ENCODE data around the gene COBL.
A peak's percentile ranks its signal among the peaks of the same experiment; 100 is the strongest.

Gene COBL

DNA sequence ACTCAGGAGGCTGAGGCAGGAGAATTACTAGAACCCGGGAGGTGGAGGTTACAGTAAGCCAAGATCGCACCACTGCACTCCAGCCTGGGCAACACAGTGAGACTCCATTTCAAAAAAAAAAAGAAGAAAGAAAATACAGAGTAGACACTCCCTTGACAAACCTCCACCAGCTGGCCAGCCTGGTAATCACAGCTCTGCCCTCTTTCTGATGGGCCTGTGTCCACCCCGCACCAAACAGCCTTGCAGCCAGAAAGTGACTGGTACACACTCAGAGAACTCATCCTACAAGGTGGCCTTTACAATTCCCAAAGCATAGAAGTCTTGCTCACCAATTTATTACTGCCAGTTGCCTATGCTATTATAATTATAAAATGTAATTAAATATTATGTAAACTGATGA, 66.6 kb downstream of the COBL start:
- no peak overlapping the region for H3K4me3 ChIP-seq (ENCODE audit: low read length)
- DNase-seq (ENCODE audit: low read depth) = no peak
- TF ChIP-seq, protein P1, sequence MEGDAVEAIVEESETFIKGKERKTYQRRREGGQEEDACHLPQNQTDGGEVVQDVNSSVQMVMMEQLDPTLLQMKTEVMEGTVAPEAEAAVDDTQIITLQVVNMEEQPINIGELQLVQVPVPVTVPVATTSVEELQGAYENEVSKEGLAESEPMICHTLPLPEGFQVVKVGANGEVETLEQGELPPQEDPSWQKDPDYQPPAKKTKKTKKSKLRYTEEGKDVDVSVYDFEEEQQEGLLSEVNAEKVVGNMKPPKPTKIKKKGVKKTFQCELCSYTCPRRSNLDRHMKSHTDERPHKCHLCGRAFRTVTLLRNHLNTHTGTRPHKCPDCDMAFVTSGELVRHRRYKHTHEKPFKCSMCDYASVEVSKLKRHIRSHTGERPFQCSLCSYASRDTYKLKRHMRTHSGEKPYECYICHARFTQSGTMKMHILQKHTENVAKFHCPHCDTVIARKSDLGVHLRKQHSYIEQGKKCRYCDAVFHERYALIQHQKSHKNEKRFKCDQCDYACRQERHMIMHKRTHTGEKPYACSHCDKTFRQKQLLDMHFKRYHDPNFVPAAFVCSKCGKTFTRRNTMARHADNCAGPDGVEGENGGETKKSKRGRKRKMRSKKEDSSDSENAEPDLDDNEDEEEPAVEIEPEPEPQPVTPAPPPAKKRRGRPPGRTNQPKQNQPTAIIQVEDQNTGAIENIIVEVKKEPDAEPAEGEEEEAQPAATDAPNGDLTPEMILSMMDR (IDR thresholded peaks at IDR 0.05; ENCODE audit: insufficient read depth, low read depth, low read length, missing control alignments) = no peak

DNA sequence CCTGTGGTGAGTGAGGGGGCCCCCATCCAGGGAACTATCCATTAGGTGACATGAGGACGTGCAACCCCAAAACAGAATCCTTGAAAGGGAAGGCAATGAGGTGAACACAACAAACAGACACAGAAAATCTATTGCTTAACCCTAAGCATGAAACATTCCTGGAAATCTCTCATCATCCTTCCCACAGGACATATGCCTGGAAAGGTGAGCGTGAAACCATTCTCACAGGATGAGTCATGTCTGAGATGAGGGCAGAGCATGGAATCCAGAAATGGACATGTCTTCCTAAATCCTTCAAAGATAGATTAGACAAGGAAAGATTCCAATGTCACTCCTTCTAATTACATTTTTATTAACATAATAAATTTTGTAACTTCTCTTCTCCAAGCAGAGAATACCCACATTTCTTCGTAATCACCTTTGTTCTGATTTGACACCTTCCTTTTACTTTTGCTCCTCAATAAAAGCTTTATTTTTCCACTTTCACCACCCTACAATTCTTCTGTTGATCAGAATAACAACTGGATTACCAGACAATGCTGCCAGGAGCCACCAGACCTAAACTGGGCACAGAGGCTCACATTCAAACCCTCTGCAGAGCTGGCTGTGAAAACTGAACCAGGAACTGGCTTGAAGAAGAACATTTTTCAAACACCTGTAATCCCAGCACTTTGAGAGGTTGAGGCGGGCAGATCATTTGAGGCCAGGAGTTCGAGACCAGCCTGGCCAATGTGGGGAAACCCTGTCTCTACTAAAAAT, 67.2 kb downstream of the COBL start:
- peak; percentile 74 for DNase-seq (ENCODE audit: low read depth)
- no peak overlapping the region for H3K4me3 ChIP-seq (ENCODE audit: low read length)
- TF ChIP-seq, protein P1 (IDR thresholded peaks at IDR 0.05; ENCODE audit: insufficient read depth, low read depth, low read length, missing control alignments) = no peak

DNA sequence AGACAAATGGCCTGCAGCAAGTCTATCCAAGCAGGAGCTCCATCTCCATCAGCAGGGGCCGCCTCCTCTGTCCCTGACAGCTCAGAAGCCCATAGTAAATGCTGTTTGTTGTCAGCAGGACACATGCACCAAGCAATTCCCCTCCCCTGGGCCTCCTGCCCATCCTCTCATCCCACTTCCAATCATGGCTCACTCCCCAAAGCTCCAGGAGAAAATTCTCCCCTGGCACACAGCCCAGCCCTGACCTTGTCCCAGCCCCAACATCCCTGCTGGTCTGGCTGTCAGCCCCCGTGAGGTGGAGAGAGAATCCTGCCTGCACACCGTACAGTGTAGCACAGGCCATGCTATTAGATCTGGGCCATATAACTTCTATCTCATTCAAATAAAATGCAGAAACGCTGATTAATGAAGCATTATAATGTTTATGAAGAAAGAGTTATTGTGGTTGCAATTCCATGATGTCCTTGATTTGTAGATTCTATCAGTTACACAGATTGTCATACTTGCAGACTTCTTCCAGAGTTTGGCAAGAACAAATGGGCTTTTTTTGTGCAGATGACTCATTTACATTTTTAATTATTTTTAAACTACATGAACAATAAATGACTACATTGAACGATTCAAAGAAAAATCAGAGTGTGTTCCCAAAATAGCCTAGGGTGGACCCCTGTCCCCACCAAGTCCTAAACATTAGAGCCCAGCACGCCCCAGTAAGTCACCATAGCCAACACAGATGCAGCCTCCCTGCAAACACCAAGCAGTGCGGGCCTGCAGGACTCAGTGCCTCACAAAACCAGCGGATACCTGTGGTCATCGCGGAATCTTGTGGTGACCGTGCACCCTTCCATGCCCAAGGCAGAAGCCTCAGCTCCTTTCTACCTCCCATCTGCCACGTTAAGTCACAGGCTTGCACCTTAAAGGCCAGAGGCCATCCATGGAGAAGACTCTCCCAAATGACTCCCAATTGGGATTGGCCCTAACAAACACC, 70.1 kb downstream of the COBL start:
- no peak for DNase-seq (ENCODE audit: low read depth)
- TF ChIP-seq, protein P1 (IDR thresholded peaks at IDR 0.05; ENCODE audit: insufficient read depth, low read depth, low read length, missing control alignments) = no peak
- H3K4me3 ChIP-seq (ENCODE audit: low read length) = no peak overlapping the region

DNA sequence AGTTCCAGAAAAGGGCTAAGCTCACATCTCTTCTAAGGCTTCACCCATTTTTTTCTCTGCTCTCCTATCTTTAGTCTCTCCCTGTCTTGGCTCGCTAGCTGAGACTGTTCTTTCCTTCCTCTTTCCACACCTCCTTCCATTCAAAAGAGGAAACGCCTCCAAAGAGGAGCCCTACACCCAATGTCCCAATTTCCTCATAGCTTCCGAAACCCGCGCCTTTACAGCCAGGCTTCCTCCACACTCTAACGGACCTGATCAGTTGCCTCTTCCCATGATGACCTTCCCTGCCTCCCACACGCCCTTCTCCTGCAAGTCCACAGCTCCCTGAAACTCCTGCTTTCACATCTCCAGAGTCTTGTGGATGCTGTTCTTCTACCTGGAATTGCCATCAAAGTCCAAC, 71.7 kb downstream of the COBL start:
- no peak overlapping the region for H3K4me3 ChIP-seq (ENCODE audit: low read length)
- no peak for DNase-seq (ENCODE audit: low read depth)
- TF ChIP-seq, protein P1 (IDR thresholded peaks at IDR 0.05; ENCODE audit: insufficient read depth, low read depth, low read length, missing control alignments) = no peak

DNA sequence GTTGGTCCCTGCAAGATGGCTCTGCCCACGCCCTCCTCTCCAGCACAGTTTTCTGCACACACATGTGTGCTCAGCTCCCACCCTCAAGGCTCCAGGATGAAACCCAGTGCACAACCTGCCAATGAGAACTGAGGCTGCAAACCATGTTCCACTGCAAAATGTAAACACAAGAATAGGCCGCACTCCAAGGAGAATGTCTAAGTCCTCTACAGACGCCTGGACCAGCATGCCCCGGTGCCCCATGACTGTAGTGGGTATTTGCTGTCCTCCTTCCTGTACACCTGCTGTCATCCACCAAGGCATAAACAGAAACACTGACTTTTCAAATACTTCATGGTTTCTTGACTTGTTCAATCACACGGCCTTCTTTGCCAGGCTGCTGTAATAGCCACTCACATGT, 72.6 kb downstream of the COBL start:
- TF ChIP-seq, protein P1 (IDR thresholded peaks at IDR 0.05; ENCODE audit: insufficient read depth, low read depth, low read length, missing control alignments) = no peak
- no peak for DNase-seq (ENCODE audit: low read depth)
- H3K4me3 ChIP-seq (ENCODE audit: low read length) = no peak overlapping the region

DNA sequence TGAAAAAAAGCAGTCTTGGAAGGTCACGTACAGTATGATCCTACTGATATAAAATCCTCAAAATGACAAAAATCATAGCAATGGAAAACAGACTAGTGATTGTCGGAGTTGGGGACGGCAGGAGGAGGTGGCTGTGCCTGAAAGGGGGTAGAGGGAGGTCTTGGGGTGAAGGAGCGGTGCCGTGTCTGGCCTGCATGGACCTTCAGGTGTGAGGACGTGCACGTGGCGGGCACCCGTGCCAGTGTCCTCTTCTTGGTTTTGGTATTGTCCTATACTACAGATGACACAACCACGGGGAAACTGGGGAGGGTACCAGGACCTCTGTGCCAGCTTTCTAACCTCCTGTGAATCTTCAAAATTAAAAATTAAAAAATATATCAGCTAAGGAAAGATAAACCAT, 73.0 kb downstream of the COBL start:
- TF ChIP-seq, protein P1 (IDR thresholded peaks at IDR 0.05; ENCODE audit: insufficient read depth, low read depth, low read length, missing control alignments) = no peak
- no peak overlapping the region for H3K4me3 ChIP-seq (ENCODE audit: low read length)
- DNase-seq (ENCODE audit: low read depth) = no peak
